GM19468 (cell line): Measurements from ENCODE around the gene FANCE.

Experiments used
- ATAC-seq: cut with Tn5 transposase; IDR thresholded peaks from one replicate; pipeline ENCODE4 v1.9.1; 2021; ENCODE audit warnings: mild to moderate bottlenecking, moderate library complexity, moderate number of reproducible peaks; ENCODE audit not compliant: unreplicated experiment; ENCODE audit errors: extremely low read depth

FANCE gene

GRCh38 chr6:35457907-35458306 is 5.8 kb downstream of the FANCE start:
- no peak for ATAC-seq

GRCh38 chr6:35461270-35461669 is 9.1 kb downstream of the FANCE start:
- ATAC-seq: no peak

- no peak for ATAC-seq
Observed at GRCh38 chr6:35463292-35463691, 11.2 kb downstream of the FANCE start.

GRCh38 chr6:35465646-35466045 is 13.5 kb downstream of the FANCE start:
- no peak for ATAC-seq

- ATAC-seq: peak; percentile 64
Observed at GRCh38 chr6:35468181-35468979, 16.2 kb downstream of the FANCE start, which contains the start of gene RPL10A. Gene RPL10A (plus strand): TSS chr6:35468401. CDS start chr6:35468435, 34 bp downstream.

GRCh38 chr6:35468980-35469750 is 17.0 kb downstream of the FANCE start:
- ATAC-seq: no peak

GRCh38 chr6:35469751-35470662 is 17.9 kb downstream of the FANCE start:
- no peak for ATAC-seq

- ATAC-seq: no peak
Observed at GRCh38 chr6:35470663-35471120, 18.6 kb downstream of the FANCE start.

GRCh38 chr6:35471836-35472345 is 19.8 kb downstream of the FANCE start:
- no peak for ATAC-seq

GRCh38 chr6:35473075-35473849 is 21.1 kb downstream of the FANCE start:
- no peak for ATAC-seq

GRCh38 chr6:35473850-35474130 is 21.7 kb downstream of the FANCE start:
- ATAC-seq: no peak

- ATAC-seq: no peak
Observed at GRCh38 chr6:35474131-35474941, 22.2 kb downstream of the FANCE start.

- ATAC-seq: no peak
Observed at GRCh38 chr6:35474942-35475570, 22.9 kb downstream of the FANCE start.

- ATAC-seq: no peak
Observed at GRCh38 chr6:35475573-35475972, 23.4 kb downstream of the FANCE start.

GRCh38 chr6:35476004-35476403 is 23.9 kb downstream of the FANCE start:
- ATAC-seq: no peak

- ATAC-seq: no peak
Observed at GRCh38 chr6:35477028-35477427, 24.9 kb downstream of the FANCE start.

- no peak for ATAC-seq
Observed at GRCh38 chr6:35477551-35478179, 25.5 kb downstream of the FANCE start.

- no peak for ATAC-seq
Observed at GRCh38 chr6:35478259-35478658, 26.1 kb downstream of the FANCE start.
